GM12878 (cell line): ENCODE data around the gene RIOK1.

Experiments used
- POLR2A ChIP-seq: IDR thresholded peaks from 2 replicates; pipeline ENCODE4 v1.6.1; 2011; ENCODE audit warnings: low read depth, mild to moderate bottlenecking, low read length
- ZZZ3 ChIP-seq: IDR thresholded peaks from 2 replicates; pipeline ENCODE4 v1.6.1; 2011; ENCODE audit warnings: low read depth; ENCODE audit not compliant: control insufficient read depth, insufficient read length

DNA sequence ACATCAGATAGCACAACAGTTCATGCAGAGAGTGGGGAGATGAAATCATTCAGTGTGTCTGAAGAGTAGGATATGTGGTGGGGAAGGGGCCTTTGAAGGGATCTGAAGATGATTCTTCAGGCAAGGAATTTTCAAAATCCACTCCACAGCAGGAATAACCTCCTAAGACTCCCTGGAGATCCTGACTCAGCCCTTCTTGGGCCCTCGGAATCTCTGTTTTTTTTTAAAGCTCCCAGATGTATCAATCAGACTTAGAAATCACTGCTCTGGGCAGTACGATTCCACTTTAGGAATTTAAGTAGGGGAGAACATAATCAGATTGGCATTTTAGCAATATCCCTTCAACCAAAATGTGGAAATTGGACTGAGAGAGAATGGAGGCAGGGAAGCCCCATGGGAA lies 55.5 kb downstream of the RIOK1 start:
- no peak for TF ChIP-seq ZZZ3
- no peak for TF ChIP-seq POLR2A
